H9 (cell line): ENCODE measurements around the gene FOXO6. TPM values are rescaled to one million over a fixed set of nuclear protein-coding genes. Genes with fewer than 3 reads are reported as not detected.

Experiments used
- DNase-seq: peaks from one replicate; pipeline ENCODE4 v3.0.0-alpha.2; 2017
- H2AFZ ChIP-seq: one replicate; pipeline ENCODE4 v1.6.1; 2013; ENCODE audit warnings: mild to moderate bottlenecking, low read length, control low read depth, moderate library complexity
- H2AK5ac ChIP-seq: 2 replicates; pipeline ENCODE4 v1.6.1; 2013; ENCODE audit warnings: low read length, control low read depth, mixed read lengths; ENCODE audit not compliant: insufficient read length
- H2BK120ac ChIP-seq: one replicate; pipeline ENCODE4 v1.6.1; 2013; ENCODE audit warnings: low read depth, mild to moderate bottlenecking, low read length, control low read depth, inconsistent platforms; ENCODE audit not compliant: poor library complexity, severe bottlenecking
- H2BK12ac ChIP-seq: 2 replicates; pipeline ENCODE4 v1.6.1; 2013; ENCODE audit warnings: low read length, control low read depth, mixed read lengths, low read depth; ENCODE audit not compliant: insufficient read length
- H2BK15ac ChIP-seq: 2 replicates; pipeline ENCODE4 v1.6.1; 2013; ENCODE audit warnings: low read depth, low read length, control low read depth
- H2BK20ac ChIP-seq: one replicate; pipeline ENCODE4 v1.6.1; 2013; ENCODE audit warnings: low read depth, mild to moderate bottlenecking, low read length, control low read depth, inconsistent platforms; ENCODE audit not compliant: poor library complexity, severe bottlenecking
- H2BK5ac ChIP-seq: 2 replicates; pipeline ENCODE4 v1.6.1; 2013; ENCODE audit warnings: low read length, control low read depth, mixed read lengths; ENCODE audit not compliant: insufficient read length
- H3K14ac ChIP-seq: 2 replicates; pipeline ENCODE4 v1.6.1; 2013; ENCODE audit warnings: low read length, control low read depth; ENCODE audit not compliant: insufficient read depth
- H3K18ac ChIP-seq: 2 replicates; pipeline ENCODE4 v1.6.1; 2013; ENCODE audit warnings: low read depth, mild to moderate bottlenecking, mixed read lengths, low read length, control low read depth; ENCODE audit not compliant: insufficient read length
- H3K23ac ChIP-seq: 2 replicates; pipeline ENCODE4 v1.6.1; 2013; ENCODE audit warnings: low read length, control low read depth, mixed read lengths, low read depth; ENCODE audit not compliant: insufficient read length
- H3K23me2 ChIP-seq: 2 replicates; pipeline ENCODE4 v1.6.1; 2013; ENCODE audit warnings: low read depth, mild to moderate bottlenecking, mixed read lengths, low read length, control low read depth; ENCODE audit not compliant: insufficient read length, poor library complexity, severe bottlenecking
- H3K27ac ChIP-seq: 2 replicates; pipeline ENCODE4 v1.5.1; 2013; ENCODE audit warnings: low read length, control low read depth, mixed read lengths, low read depth; ENCODE audit not compliant: insufficient read length
- H3K27me3 ChIP-seq: 2 replicates; pipeline ENCODE4 v1.6.1; 2013; ENCODE audit warnings: low read length, control low read depth, inconsistent platforms; ENCODE audit not compliant: insufficient read depth
- H3K4ac ChIP-seq: 2 replicates; pipeline ENCODE4 v1.6.1; 2013; ENCODE audit warnings: low read depth, mild to moderate bottlenecking, control low read depth, inconsistent platforms, low read length, moderate library complexity
- H3K4me1 ChIP-seq: 2 replicates; pipeline ENCODE4 v1.6.1; 2013; ENCODE audit warnings: low read length, control low read depth, inconsistent platforms; ENCODE audit not compliant: insufficient read depth
- H3K4me2 ChIP-seq: 2 replicates; pipeline ENCODE4 v1.6.1; 2013; ENCODE audit warnings: low read length, control low read depth, mixed read lengths; ENCODE audit not compliant: insufficient read length, insufficient read depth
- H3K56ac ChIP-seq: 2 replicates; pipeline ENCODE4 v1.6.1; 2013; ENCODE audit warnings: low read depth, mild to moderate bottlenecking, mixed read lengths, low read length, control low read depth; ENCODE audit not compliant: insufficient read length
- H3K79me1 ChIP-seq: 2 replicates; pipeline ENCODE4 v1.6.1; 2013; ENCODE audit warnings: low read depth, mild to moderate bottlenecking, moderate library complexity, low read length, control low read depth, inconsistent platforms; ENCODE audit not compliant: insufficient read depth, poor library complexity, severe bottlenecking
- H3K79me2 ChIP-seq: 2 replicates; pipeline ENCODE4 v1.6.1; 2013; ENCODE audit warnings: low read length, control low read depth, inconsistent platforms; ENCODE audit not compliant: insufficient read depth
- H3K9ac ChIP-seq: 2 replicates; pipeline ENCODE4 v1.6.1; 2013; ENCODE audit warnings: low read length, control low read depth, mixed read lengths; ENCODE audit not compliant: insufficient read length; ENCODE audit errors: extremely low read depth
- H3K9me3 ChIP-seq: one replicate; pipeline ENCODE4 v1.6.1; 2013; ENCODE audit warnings: low read depth, low read length, inconsistent platforms; ENCODE audit not compliant: control insufficient read depth
- H3T11ph ChIP-seq: one replicate; pipeline ENCODE4 v1.6.1; 2013; ENCODE audit warnings: mild to moderate bottlenecking, low read length, control low read depth, inconsistent platforms
- H4K20me1 ChIP-seq: one replicate; pipeline ENCODE4 v1.6.1; 2013; ENCODE audit not compliant: control insufficient read depth, insufficient read length, insufficient read depth
- H4K5ac ChIP-seq: 2 replicates; pipeline ENCODE4 v1.6.1; 2013; ENCODE audit warnings: low read depth, mild to moderate bottlenecking, mixed read lengths, low read length, control low read depth; ENCODE audit not compliant: insufficient read length
- H4K8ac ChIP-seq: replicated peaks from 2 replicates; pipeline ENCODE4 v1.6.1; 2013; ENCODE audit warnings: low read length, control low read depth, mixed read lengths, low read depth; ENCODE audit not compliant: insufficient read length
- H4K91ac ChIP-seq: 2 replicates; pipeline ENCODE4 v1.6.1; 2013; ENCODE audit warnings: low read depth, mild to moderate bottlenecking, moderate library complexity, mixed read lengths, low read length, control low read depth; ENCODE audit not compliant: insufficient read length
- H3K27ac Mint-ChIP-seq, 3 experiments: 2 replicates in 2 of 3; 3 replicates in 1 of 3; pipeline ENCODE4 v1.8.0; 2020 to 2021; ENCODE audit warnings: mixed read lengths in 3 of 3, mild to moderate bottlenecking in 1 of 3, moderate library complexity in 1 of 3
- H3K27me3 Mint-ChIP-seq: 2 replicates; pipeline ENCODE4 v1.8.0; 2021; ENCODE audit warnings: low read depth, mild to moderate bottlenecking, moderate library complexity, mixed read lengths
- H3K36me3 Mint-ChIP-seq, 3 experiments: 2 replicates in 2 of 3; 3 replicates in 1 of 3; pipeline ENCODE4 v1.8.0; 2020 to 2021; ENCODE audit warnings: low read depth in 3 of 3, mixed read lengths in 3 of 3; ENCODE audit not compliant: insufficient read depth in 1 of 3
- H3K4me1 Mint-ChIP-seq, 2 experiments: 2 replicates each; pipeline ENCODE4 v1.8.0; 2020; ENCODE audit warnings: mixed read lengths in 2 of 2
- H3K4me3 Mint-ChIP-seq, 2 experiments: 2 replicates in 1 of 2; 3 replicates in 1 of 2; pipeline ENCODE4 v1.8.0; 2020 to 2021; ENCODE audit warnings: mild to moderate bottlenecking in 2 of 2, mixed read lengths in 2 of 2, moderate library complexity in 1 of 2
- H3K9me3 Mint-ChIP-seq, 2 experiments: 2 replicates in 1 of 2; 3 replicates in 1 of 2; pipeline ENCODE4 v1.8.0; 2020; ENCODE audit warnings: mild to moderate bottlenecking in 2 of 2, mixed read lengths in 2 of 2, moderate library complexity in 1 of 2
- WGBS: extraction: QIAGEN DNeasy Blood & Tissue Kit; methylation state at CpG from one replicate; pipeline ENCODE4 v1.1.7; 2013; ENCODE audit warnings: missing lambda C conversion rate, low lambda C conversion rate, mixed read lengths; ENCODE audit not compliant: insufficient read length; ENCODE audit errors: extremely low coverage; 5-methylcytosine and 5-hydroxymethylcytosine counted together
- total RNA-seq: library from RNA; stranded (reverse); gene quantifications from 2 replicates; pipeline ENCODE4 v1.2.1, GENCODE V29; 2021
- TF ChIP-seq, protein P1 (sequence below): fragments of 200-600 bp; sonication (generic); conservative IDR thresholded peaks from 3 replicates; pipeline ENCODE4 v1.8.0; 2021; ENCODE audit warnings: antibody characterized with exemption, mild to moderate bottlenecking

FOXO6 gene
- total RNA-seq, 1 experiment from 2014 or later, result 0.83 TPM

DNA sequence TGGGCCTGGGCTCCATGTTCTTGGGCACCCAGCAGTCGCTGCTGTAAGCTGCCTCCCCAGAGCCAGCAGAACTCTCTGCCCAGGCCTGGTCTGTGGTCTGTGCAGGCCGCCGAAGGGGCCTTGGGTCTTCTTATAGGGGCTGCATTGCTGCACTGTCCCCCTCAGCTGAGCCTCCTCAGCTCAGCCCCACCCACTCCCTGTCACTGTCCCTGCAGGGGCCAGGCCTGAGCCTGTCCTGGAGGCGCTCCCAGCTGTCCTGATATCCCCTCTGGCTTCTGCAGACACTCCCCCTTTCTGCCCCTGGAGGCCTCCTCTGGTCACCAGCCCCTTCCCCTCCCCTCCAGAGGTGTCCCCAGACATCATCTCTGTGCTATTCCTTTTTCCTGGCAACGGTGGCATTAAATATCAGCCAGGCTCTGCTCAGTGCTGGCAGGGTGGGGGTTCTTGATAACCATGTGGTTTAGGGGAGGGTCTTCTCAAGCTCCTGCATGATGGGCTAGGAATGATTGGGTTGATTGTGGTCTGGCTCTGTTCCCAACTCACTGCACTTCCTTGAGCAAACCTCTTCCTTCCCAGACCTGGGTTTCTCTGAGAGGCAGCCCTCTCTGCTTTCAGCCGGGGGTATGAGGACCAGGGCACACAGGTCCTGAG lies 3.7 kb upstream of the FOXO6 start:
- no peaks in the 10 kb centered on the region; the same call in 1 of the 2 replicates for H3K4me1 ChIP-seq
- no peak overlapping the region for H2BK120ac ChIP-seq
- H3K23me2 ChIP-seq, result peaks cover 11% of the 10 kb centered on the region
- Mint-ChIP-seq H3K9me3 (no peaks in the 10 kb centered on the region; a peak in 1 of 5 replicates), H3K4me1 (peaks cover 31 to 39% of the 10 kb centered on the region in 2 experiments), H3K4me3 (peak overlapping the region in 1 of 2 experiments; percentile 33; a peak in 1 of 5 replicates), H3K27ac (no peak overlapping the region; a peak in 1 of 7 replicates), H3K27me3 (peaks cover 39% of the 10 kb centered on the region), H3K36me3 (no peaks in the 10 kb centered on the region)
- no peak overlapping the region for H2AFZ ChIP-seq
- no peak overlapping the region for H4K5ac ChIP-seq
- H3K18ac ChIP-seq, result no peak overlapping the region
- peaks cover 7% of the 10 kb centered on the region for H3K27me3 ChIP-seq
- TF ChIP-seq, protein P1, sequence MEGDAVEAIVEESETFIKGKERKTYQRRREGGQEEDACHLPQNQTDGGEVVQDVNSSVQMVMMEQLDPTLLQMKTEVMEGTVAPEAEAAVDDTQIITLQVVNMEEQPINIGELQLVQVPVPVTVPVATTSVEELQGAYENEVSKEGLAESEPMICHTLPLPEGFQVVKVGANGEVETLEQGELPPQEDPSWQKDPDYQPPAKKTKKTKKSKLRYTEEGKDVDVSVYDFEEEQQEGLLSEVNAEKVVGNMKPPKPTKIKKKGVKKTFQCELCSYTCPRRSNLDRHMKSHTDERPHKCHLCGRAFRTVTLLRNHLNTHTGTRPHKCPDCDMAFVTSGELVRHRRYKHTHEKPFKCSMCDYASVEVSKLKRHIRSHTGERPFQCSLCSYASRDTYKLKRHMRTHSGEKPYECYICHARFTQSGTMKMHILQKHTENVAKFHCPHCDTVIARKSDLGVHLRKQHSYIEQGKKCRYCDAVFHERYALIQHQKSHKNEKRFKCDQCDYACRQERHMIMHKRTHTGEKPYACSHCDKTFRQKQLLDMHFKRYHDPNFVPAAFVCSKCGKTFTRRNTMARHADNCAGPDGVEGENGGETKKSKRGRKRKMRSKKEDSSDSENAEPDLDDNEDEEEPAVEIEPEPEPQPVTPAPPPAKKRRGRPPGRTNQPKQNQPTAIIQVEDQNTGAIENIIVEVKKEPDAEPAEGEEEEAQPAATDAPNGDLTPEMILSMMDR, result no peak
- no CpG with 5 or more reads among the region's 6 CpGs for WGBS
- H2BK15ac ChIP-seq, result no peak overlapping the region
- no peak overlapping the region for H2BK12ac ChIP-seq
- H2BK5ac ChIP-seq, result no peak overlapping the region
- no peak overlapping the region for H2AK5ac ChIP-seq
- H3K79me2 ChIP-seq, result no peaks in the 10 kb centered on the region
- no peaks in the 10 kb centered on the region for H3K79me1 ChIP-seq
- H3T11ph ChIP-seq, result no peak overlapping the region
- H2BK20ac ChIP-seq, result no peak overlapping the region
- no peak overlapping the region for H3K9ac ChIP-seq
- H4K91ac ChIP-seq, result no peak overlapping the region
- H3K14ac ChIP-seq, result no peak overlapping the region
- no peaks in the 10 kb centered on the region for H4K20me1 ChIP-seq
- no peak overlapping the region for H3K27ac ChIP-seq
- no peaks in the 10 kb centered on the region for H3K9me3 ChIP-seq
- DNase-seq, result no peak
- H3K23ac ChIP-seq, result no peak overlapping the region
- no peak overlapping the region for H3K56ac ChIP-seq
- no peak overlapping the region for H3K4me2 ChIP-seq
- no peak overlapping the region for H3K4ac ChIP-seq
- no peak overlapping the region for H4K8ac ChIP-seq
